ENCODE results near the gene ASCL5. TPM values are rescaled to one million over a fixed set of nuclear protein-coding genes. Genes with fewer than 3 reads are reported as not detected.
A peak's percentile ranks its signal among the peaks of the same experiment; 100 is the strongest.

Gene ASCL5
- total RNA-seq, 1 experiment from 2014 or later = not detected

GRCh38 chr1:201137579-201138310 lies 10.8 kb upstream of the ASCL5 start:
- ATAC-seq (peak; percentile 36; the same call in 1 of the 2 replicates), DNase-seq (ENCODE audit: low read depth, low spot score) (no peak)
- no peaks in the 10 kb centered on the region; the same call in 1 of the 2 replicates for H3K36me3 ChIP-seq (ENCODE audit: control insufficient read depth, insufficient read depth, low read length)
- ChIA-PET CTCF (interaction anchor here (0.6 kb wide), 1 partner anchor 32 kb away, joined by 3 read pairs; no protein-coding TSS in a partner anchor), POLR2A (interaction anchor here (0.7 kb wide), 1 partner anchor 351 kb away, joined by 3 read pairs; no protein-coding TSS in a partner anchor)
- no peaks in the 10 kb centered on the region for H3K9me3 ChIP-seq (ENCODE audit: control insufficient read depth, insufficient read depth, low read depth, low read length)
- no peak overlapping the region for H3K27ac ChIP-seq (ENCODE audit: low read length)
- TF ChIP-seq SIN3A (IDR thresholded peaks at IDR 0.05; ENCODE audit: borderline replicate concordance, insufficient read depth, low read depth, low read length) (no peak), POLR2AphosphoS5 (IDR thresholded peaks at IDR 0.05; ENCODE audit: low read depth, low read length) (no peak), TCF7L2 (IDR thresholded peaks at IDR 0.05; ENCODE audit: low read depth, low read length) (no peak), CTCF (IDR thresholded peaks at IDR 0.05) (no peak), REST (IDR thresholded peaks at IDR 0.05; ENCODE audit: insufficient read depth in 1 of 2, low read depth in 2 of 2, low read length in 1 of 2) (no peak)
- intact Hi-C loops (cut with micrococcal nuclease; ENCODE audit: unreplicated experiment) = no loop called here
- BruUV-seq (replicated peaks) = no TSS peak
- H3K4me1 ChIP-seq (ENCODE audit: control insufficient read depth, insufficient read depth, low read length) = no peaks in the 10 kb centered on the region
- in situ Hi-C loops (cut with HindIII; ENCODE audit: low pct_unique_long_range_greater_than_20kb, low sequenced_read_pairs) = no loop called here
- no peaks in the 10 kb centered on the region for H3K27me3 ChIP-seq (ENCODE audit: control insufficient read depth, insufficient read depth, low read length)
- H3K4me3 ChIP-seq (ENCODE audit: low read depth in 2 of 2, low read length in 2 of 2) = no peak overlapping the region

- no peak for DNase-seq (ENCODE audit: low read depth, low spot score)
- Histone ChIP-seq H3K4me3 (ENCODE audit: low read depth in 2 of 2, low read length in 2 of 2) (no peak overlapping the region), H3K27me3 (ENCODE audit: control insufficient read depth, insufficient read depth, low read length) (no peaks in the 10 kb centered on the region), H3K4me1 (ENCODE audit: control insufficient read depth, insufficient read depth, low read length) (no peaks in the 10 kb centered on the region), H3K36me3 (ENCODE audit: control insufficient read depth, insufficient read depth, low read length) (no peaks in the 10 kb centered on the region; the same call in 1 of the 2 replicates), H3K27ac (ENCODE audit: low read length) (no peak overlapping the region), H3K9me3 (ENCODE audit: control insufficient read depth, insufficient read depth, low read depth, low read length) (no peaks in the 10 kb centered on the region)
- ChIA-PET CTCF (interaction anchor here (0.6 kb wide), 2 partner anchors 33 to 64 kb away, joined by 3 to 8 read pairs; no protein-coding TSS in a partner anchor), POLR2A (no interaction called here)
- in situ Hi-C loops (cut with HindIII; ENCODE audit: low pct_unique_long_range_greater_than_20kb, low sequenced_read_pairs) = no loop called here
- BruUV-seq (replicated peaks) = no TSS peak
- ATAC-seq = no peak
- TF ChIP-seq SIN3A (IDR thresholded peaks at IDR 0.05; ENCODE audit: borderline replicate concordance, insufficient read depth, low read depth, low read length) = no peak
- TF ChIP-seq POLR2AphosphoS5 (IDR thresholded peaks at IDR 0.05; ENCODE audit: low read depth, low read length) = no peak
- TF ChIP-seq TCF7L2 (IDR thresholded peaks at IDR 0.05; ENCODE audit: low read depth, low read length) = no peak
- TF ChIP-seq CTCF (IDR thresholded peaks at IDR 0.05) = no peak
- no peak for TF ChIP-seq REST (IDR thresholded peaks at IDR 0.05; ENCODE audit: insufficient read depth in 1 of 2, low read depth in 2 of 2, low read length in 1 of 2)
- intact Hi-C loops (cut with micrococcal nuclease; ENCODE audit: unreplicated experiment) = no loop called here
These were observed 10.0 kb upstream of the ASCL5 start for GRCh38 chr1:201137024-201137392.

All from Panc1 (cell line).